ENCODE measurements around the gene RIMS4. TPM values are rescaled to one million over a fixed set of nuclear protein-coding genes. Genes with fewer than 3 reads are reported as not detected.

RIMS4 gene
- total and polyA plus RNA-seq, 10 of the 15 experiments (the other 5 are each of a cell fraction or from before 2014, with no cell fraction given), result under 0.01 to 0.07 (median 0.05) TPM; not detected in 5

- FAIRE-seq (no peak), DNase-seq (ENCODE audit: low read depth, low spot score) (no peak), ATAC-seq (no peak)
- H3K4me2 ChIP-seq (ENCODE audit: control insufficient read depth, insufficient read depth), result no peak overlapping the region
- no peaks in the 10 kb centered on the region for H3K36me3 ChIP-seq (ENCODE audit: control insufficient read depth in 2 of 2, insufficient read depth in 2 of 2, low read length in 1 of 2)
- H3K27ac ChIP-seq (ENCODE audit: control insufficient read depth, insufficient read depth), result no peak overlapping the region
- no peak overlapping the region for H2AFZ ChIP-seq (ENCODE audit: control insufficient read depth, low read depth, low read length)
- no peak overlapping the region for H3K4me3 ChIP-seq
- in situ Hi-C loops (cut with MboI) (no loop called here), intact Hi-C loops (cut with micrococcal nuclease; ENCODE audit: unreplicated experiment) (no loop called here)
- POLR2A ChIA-PET, result no interaction called here
- no peaks in the 10 kb centered on the region for H3K4me1 ChIP-seq (ENCODE audit: control insufficient read depth, insufficient read depth, low read length)
- H3K9me3 ChIP-seq (replicated peaks; ENCODE audit: control insufficient read depth, insufficient read depth, low read length), result no peaks in the 10 kb centered on the region
- WGBS (ENCODE audit: insufficient coverage, insufficient replicate concordance, low lambda C conversion rate, missing lambda C conversion rate), result 0% methylated on average over 1 of the region's 1 CpG
- no peak overlapping the region for H3K9ac ChIP-seq (ENCODE audit: control insufficient read depth, insufficient read depth, low read length)
- peaks cover 2% of the 10 kb centered on the region in 2 experiments; a peak in 3 of 4 replicates for H3K27me3 ChIP-seq (replicated peaks in 1 of 2; ENCODE audit: control insufficient read depth in 2 of 2, insufficient read depth in 2 of 2, low read length in 1 of 2)
- no peaks in the 10 kb centered on the region for H3K79me2 ChIP-seq (ENCODE audit: control insufficient read depth, insufficient read depth, low read length)
- no peaks in the 10 kb centered on the region for H4K20me1 ChIP-seq (ENCODE audit: control insufficient read depth, insufficient read depth)
- SMC1A ChIA-PET (ENCODE audit: uncharacterized antibody, unreplicated experiment), result no interaction called here
- BruUV-seq (replicated peaks), result no TSS peak
- RAD21 ChIA-PET (ENCODE audit: unreplicated experiment), result no interaction called here
- CTCF ChIA-PET, result no interaction called here
- TF ChIP-seq ZNF687 (IDR thresholded peaks at IDR 0.05) (no peak), PBX3 (IDR thresholded peaks at IDR 0.05; ENCODE audit: insufficient replicate concordance, low read depth, low read length) (no peak), PAX5 (IDR thresholded peaks at IDR 0.05; ENCODE audit: borderline replicate concordance, low read depth, low read length) (no peak), IKZF2 (IDR thresholded peaks at IDR 0.05) (no peak), POU2F2 (IDR thresholded peaks at IDR 0.05; ENCODE audit: borderline replicate concordance, low read depth, low read length) (no peak), NR2C2 (IDR thresholded peaks at IDR 0.05; ENCODE audit: borderline replicate concordance, control insufficient read depth, insufficient read length, low read depth) (no peak), PKNOX1 (IDR thresholded peaks at IDR 0.05) (no peak), RELB (IDR thresholded peaks at IDR 0.05; ENCODE audit: low read depth) (no peak), SMC3 (IDR thresholded peaks at IDR 0.05; ENCODE audit: borderline replicate concordance, low read length) (no peak), E2F4 (IDR thresholded peaks at IDR 0.05; ENCODE audit: low read depth, low read length) (no peak), MXI1 (IDR thresholded peaks at IDR 0.05; ENCODE audit: low read depth, low read length) (no peak), SUPT20H (IDR thresholded peaks at IDR 0.05; ENCODE audit: borderline replicate concordance, control insufficient read depth, low read depth, low read length) (no peak), SREBF2 (IDR thresholded peaks at IDR 0.05; ENCODE audit: low read length) (no peak), ZNF24 (IDR thresholded peaks at IDR 0.05) (no peak), KDM1A (IDR thresholded peaks at IDR 0.05; ENCODE audit: borderline replicate concordance) (no peak), RAD51 (IDR thresholded peaks at IDR 0.05) (no peak)
Measured at GRCh38 chr20:44838521-44838920, 28.2 kb upstream of the RIMS4 start.
